Stimulated activated CD8-positive, alpha-beta memory T cell treated with anti-CD3 and anti-CD28 coated beads, Interleukin-7, amount 100 ng/mL, for 1 hour (primary cell): ENCODE data around the gene SF3A1.

Experiments used
- DNase-seq, 2 donors: peaks; one replicate each; pipeline ENCODE4 v3.0.0-alpha.2; 2020; ENCODE audit warnings: low read depth in 2 of 2

The SF3A1 gene

GRCh38 chr22:30386608-30386959, 29.9 kb upstream of the SF3A1 start:
- no peak for DNase-seq

- DNase-seq, result no peak
These were observed 29.2 kb upstream of the SF3A1 start for GRCh38 chr22:30385942-30386341.

GRCh38 chr22:30383061-30383460, 26.4 kb upstream of the SF3A1 start:
- no peak for DNase-seq

DNA sequence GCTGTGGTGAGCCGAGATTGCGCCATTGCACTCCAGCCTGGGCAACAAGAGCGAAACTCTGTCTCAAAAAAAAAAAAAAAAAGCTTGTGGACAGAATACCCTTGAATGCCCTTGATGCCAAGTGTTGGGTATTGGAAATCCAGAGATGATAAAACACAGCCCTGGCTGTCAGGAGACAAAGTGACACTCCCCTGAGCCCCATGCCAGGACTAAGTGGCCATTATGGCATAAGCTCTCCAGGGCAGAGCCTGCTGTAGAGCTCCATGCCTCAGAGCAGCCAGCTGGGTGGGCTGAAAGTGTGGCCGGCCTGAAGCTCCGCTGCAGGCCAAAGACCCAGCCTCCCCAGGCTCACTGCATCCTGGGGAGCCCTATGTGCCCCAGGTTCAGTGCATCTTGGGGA, 25.6 kb upstream of the SF3A1 start:
- DNase-seq, result no peak

DNA sequence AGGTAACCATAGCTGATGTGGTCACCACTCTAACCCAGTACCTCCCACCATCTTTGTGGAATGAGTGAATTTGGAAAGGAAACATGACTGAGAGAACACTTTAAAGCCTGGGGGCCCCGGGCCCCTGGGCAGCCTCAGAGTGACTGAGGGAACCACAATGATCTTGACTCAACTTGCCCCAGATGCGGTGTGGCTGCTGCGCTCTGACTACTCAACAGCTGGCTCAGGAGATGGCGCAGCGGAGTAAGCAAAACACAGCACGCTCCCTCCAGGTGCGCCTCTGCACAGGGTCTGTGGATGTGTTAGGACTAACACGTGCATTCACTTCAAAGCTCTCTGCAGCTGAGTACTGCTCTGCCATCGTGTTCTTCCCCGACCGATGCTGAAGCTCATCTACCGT, 24.6 kb upstream of the SF3A1 start:
- DNase-seq, result no peak

DNA sequence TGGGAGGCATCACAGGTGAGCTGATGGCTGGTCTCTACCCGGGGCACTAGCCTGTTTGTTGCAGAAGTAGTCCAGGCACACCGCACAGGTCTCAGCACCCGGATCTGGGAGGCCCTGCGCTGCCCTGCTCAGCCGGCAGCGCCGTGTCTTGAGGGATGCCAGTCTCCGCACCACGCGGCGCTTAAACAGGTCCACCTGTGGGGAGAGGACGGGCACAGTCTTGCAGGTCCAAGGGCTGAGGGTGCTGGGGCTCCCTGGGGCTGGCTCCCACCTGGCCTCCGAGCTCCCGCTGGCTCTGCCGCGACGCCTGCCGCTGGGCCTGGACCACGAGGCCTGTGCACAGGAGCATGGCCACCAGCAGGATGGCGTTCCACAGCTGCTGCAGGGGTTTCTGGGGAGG, 23.3 kb upstream of the SF3A1 start:
- no peak for DNase-seq

- DNase-seq, result no peak
These were observed 18.7 kb upstream of the SF3A1 start for GRCh38 chr22:30375312-30375849.

- DNase-seq, result no peak
These were observed 16.9 kb upstream of the SF3A1 start for GRCh38 chr22:30373331-30374325.

GRCh38 chr22:30372915-30373314, 16.2 kb upstream of the SF3A1 start:
- DNase-seq, result no peak

GRCh38 chr22:30371981-30372380, 15.3 kb upstream of the SF3A1 start:
- DNase-seq, result no peak

DNA sequence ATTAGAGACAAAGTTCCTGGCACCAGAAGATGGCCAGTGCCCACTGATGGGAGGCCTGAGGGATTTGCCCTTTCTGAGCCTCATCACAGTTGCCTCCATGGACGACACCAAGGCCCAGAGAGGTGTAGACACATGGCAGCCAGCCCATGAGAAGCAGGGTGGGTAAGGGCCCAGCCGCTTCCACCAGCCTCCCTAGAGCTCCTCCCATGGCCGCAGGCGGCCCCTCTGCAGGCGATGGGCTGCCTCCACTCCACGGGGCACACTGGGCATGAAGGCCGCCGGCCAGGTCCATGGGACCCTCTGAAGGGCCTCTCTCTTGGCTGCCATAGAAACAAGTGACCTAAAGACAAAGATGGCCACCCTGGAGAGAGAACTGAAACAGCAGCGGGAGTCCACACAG, 14.6 kb upstream of the SF3A1 start:
- DNase-seq, result no peak

DNA sequence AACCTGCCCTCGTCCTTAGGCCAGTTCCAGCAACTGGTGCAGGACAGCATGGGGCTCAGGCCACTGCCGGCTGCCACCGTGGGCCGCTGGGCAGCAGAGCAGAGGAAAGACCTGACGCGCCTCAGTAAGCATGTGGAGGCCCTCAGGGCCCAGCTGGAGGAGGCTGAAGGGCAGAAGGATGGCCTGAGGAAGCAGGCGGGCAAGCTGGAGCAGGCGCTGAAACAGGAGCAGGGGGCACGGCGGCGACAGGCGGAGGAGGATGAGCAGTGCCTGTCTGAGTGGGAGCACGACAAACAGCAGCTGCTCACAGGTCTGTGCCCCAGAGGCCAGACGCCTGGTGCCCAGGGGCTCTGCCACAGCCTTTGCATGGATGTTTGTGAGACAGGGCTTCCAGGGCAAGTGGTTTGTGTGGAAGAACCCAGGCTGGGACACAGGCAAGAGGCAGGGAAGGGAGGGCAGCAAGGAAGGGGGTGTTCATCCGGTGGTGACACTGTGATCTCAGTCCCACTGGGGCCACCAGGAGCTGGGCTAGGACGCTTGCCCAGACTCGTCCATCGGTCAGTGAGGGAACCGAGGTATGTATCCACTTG, 14.0 kb upstream of the SF3A1 start:
- DNase-seq, result no peak

DNA sequence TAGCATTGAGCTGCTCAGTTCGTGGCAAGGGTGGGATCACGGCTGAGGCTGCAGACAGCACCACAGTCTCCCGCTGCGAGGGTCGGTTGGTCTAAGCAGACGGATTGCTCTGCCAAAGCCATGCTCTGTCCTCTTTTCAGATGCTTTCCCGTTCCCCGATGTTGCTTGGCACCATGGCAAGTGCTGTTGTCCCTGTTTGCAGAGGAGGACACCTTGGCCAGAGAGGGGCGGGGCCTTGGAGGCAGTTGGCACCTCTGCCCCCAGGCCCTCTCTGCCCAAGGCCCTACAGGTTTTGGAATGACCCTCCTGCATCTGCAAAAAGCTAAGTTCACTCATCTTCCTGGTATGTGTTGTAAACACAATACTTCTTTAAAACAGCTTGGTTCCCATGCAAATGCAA, 11.7 kb upstream of the SF3A1 start:
- no peak for DNase-seq

GRCh38 chr22:30365891-30366290, 9.2 kb upstream of the SF3A1 start:
- DNase-seq, result no peak

GRCh38 chr22:30362651-30363281, 6.1 kb upstream of the SF3A1 start:
- DNase-seq, result no peak

DNA sequence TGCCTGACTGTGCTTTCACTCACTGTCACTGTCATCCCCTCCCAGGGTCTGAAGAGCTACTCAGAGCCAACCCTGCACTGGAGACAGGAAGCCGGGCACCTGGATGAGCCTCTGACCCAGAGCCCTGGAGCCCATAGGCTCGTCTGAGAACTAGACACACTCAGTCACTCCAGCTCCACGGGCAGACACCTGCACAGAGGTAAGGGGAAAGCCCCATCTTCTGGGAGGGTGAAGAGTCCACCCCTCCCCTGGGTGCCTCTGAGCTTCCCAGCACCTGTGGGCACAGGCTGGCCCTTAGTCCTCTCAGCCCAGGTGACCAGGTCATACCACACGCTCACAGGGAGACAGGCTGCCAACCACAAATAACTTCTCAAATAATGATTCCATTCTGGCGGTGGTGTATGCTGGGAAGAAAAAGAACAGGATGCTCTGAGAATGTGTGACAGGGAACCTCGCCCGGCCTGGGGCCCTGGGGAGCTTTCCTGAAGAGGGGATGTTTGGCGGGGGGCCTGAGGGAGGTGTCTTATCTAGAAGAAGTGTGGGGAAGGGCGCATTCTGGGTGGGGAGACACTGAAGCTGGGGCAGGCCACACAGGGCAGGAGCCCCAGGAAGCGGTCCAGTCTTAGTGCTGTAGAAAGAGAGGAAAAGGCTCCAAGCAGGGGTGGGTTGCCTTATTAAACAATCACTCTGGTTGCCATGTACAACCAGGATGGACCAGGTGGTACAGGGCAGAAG, 5.4 kb upstream of the SF3A1 start:
- no peak for DNase-seq

DNA sequence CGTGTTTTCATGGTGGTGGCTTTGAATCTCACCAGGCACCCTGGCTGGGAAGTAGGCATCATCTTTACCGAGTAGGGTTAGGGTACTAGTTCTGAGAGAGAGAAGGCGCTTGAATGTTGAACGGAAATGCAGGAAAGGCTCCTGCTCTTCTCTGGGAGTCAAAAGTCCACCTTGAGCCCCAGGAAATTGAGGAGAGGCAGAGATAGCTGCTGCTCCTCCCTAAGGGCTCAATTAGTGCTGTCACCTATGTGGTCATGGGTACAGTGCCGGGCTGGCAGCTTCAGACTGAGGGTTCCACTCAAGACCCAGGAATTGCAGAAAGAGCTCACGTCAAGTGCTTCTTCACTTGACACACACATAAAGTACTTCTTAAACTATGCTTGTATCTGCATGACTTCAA, 1.8 kb upstream of the SF3A1 start:
- no peak for DNase-seq

DNA sequence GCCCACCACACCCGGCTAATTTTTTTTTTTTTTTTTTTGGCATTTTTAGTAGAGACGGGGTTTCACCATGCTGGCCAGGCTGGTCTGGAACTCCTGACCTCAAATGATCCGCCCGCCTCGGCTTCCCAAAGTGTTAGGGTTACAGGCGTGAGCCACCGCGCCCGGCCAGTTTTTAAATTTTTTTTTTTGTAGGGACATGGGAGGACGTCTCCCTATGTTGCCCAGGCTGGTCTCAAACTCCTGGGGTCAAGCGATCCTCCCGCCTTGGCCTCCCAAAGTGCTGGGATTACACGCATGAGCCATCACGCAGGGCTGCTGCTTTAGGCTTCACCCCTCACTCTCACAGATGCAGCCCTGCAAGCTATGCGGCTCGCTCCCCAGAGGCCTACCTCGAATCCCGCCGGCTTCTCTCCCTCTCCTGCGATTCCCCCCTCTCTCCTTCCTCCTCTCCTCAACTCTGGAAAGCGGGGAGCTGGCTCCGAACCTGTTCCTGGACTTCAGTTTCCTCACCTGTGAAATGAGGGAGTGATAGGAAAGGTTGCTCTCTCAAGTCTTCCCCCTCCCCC, 1.0 kb upstream of the SF3A1 start:
- DNase-seq, result no peak

GRCh38 chr22:30357236-30357570, 509 bp upstream of the SF3A1 start:
- no peak for DNase-seq

GRCh38 chr22:30354644-30355043, 2.0 kb downstream of the SF3A1 start:
- no peak for DNase-seq

GRCh38 chr22:30351226-30351625, 5.5 kb downstream of the SF3A1 start:
- no peak for DNase-seq

GRCh38 chr22:30348809-30349208, 7.9 kb downstream of the SF3A1 start:
- no peak for DNase-seq
